Measurements from ENCODE around the gene UST. TPM values are rescaled to one million over a fixed set of nuclear protein-coding genes. Genes with fewer than 3 reads are reported as not detected.

The UST gene
- total and polyA plus RNA-seq, 2 of the 8 experiments (the other 6 are each of a cell fraction or from before 2014, with no cell fraction given), result 13.5 to 34.5 TPM

GRCh38 chr6:148968771-148969602, 222.2 kb downstream of the UST start (continued):
- TF ChIP-seq EZH2 (IDR thresholded peaks at IDR 0.05; ENCODE audit: low read depth, low read length, severe bottlenecking) (no peak), JUND (IDR thresholded peaks at IDR 0.05; ENCODE audit: low read length) (no peak)

Data from H1 (cell line).